ENCODE data around the gene ACCSL.

DNA sequence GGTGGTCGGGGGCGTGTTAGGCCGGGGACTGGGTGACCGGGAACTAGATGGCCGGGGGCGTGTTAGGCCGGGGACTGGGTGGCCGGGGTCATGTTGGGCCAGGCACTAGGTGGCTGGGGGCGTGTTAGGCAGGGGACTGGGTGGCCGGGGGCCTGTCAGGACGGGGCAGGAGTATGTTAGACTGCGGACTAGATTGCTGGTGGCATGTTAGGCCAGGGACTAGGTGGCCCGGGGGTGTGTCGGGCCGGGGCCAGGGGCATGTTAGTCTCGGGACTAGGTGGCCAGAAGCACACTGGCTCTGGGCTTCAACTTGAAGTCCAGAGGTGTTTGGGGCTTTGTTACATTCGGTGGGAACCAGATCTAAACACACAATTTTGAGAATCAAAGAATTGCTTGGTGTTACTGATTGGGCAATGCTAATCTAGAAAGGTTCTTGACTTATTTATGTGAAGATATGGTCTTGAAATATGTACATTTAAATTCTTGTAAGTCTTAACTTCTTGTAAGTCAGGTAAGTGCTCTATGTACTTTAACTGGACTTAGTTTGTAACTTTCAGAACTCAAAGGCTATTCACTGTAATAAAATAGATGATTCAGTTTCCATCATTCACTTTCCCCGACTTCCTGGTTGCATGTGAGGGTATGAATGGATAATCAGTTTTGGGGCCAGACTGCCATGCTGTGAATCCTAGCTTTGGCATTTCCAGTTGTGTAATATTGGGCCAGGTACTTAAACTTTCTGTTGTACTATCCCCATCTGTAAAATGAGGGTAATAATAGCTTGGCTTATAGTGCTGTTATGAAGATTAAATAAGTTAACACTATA lies 48.8 kb downstream of the ACCSL start:
- TF ChIP-seq, protein P1, sequence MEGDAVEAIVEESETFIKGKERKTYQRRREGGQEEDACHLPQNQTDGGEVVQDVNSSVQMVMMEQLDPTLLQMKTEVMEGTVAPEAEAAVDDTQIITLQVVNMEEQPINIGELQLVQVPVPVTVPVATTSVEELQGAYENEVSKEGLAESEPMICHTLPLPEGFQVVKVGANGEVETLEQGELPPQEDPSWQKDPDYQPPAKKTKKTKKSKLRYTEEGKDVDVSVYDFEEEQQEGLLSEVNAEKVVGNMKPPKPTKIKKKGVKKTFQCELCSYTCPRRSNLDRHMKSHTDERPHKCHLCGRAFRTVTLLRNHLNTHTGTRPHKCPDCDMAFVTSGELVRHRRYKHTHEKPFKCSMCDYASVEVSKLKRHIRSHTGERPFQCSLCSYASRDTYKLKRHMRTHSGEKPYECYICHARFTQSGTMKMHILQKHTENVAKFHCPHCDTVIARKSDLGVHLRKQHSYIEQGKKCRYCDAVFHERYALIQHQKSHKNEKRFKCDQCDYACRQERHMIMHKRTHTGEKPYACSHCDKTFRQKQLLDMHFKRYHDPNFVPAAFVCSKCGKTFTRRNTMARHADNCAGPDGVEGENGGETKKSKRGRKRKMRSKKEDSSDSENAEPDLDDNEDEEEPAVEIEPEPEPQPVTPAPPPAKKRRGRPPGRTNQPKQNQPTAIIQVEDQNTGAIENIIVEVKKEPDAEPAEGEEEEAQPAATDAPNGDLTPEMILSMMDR (IDR thresholded peaks at IDR 0.05): no peak
- TF ChIP-seq POLR2A (IDR thresholded peaks at IDR 0.05): no peak
- TF ChIP-seq EP300 (IDR thresholded peaks at IDR 0.05): no peak

Data from suprapubic skin (tissue), 3 donors.